ENCODE measurements around the gene MAP3K19. TPM values are rescaled to one million over a fixed set of nuclear protein-coding genes. Genes with fewer than 3 reads are reported as not detected.

Gene MAP3K19
- total RNA-seq, 1 donor from 2014 or later, result not detected

DNA sequence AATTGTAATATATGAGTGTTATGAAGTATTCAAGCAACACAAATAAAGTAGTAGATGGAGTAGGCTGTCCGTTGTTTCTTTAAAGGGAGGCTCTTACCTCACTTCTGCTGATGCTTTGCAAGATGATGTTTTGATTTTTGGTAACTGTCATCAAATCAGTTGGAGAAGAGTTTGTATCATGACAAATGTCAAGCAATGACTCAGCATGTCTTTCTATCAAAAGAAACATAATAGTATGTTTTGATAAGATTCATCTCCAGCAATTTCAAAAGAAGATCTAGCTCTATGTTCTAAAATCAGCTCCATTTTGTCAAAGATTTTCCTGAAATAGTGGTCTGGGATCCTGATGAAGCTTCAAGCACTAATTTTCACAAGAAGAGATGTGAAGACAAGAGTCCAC is 25.6 kb downstream of the MAP3K19 start:
- TF ChIP-seq CTCF (IDR thresholded peaks at IDR 0.05), result no peak
- H3K27me3 ChIP-seq, result no peaks in the 10 kb centered on the region
- intact Hi-C loops (cut with DNase I), result no loop called here
- H3K36me3 ChIP-seq, result no peaks in the 10 kb centered on the region
- ATAC-seq, result no peak
- H3K27ac ChIP-seq, result no peak overlapping the region
- H3K9me3 ChIP-seq, result no peaks in the 10 kb centered on the region
- no peaks in the 10 kb centered on the region for H3K4me1 ChIP-seq
- DNase-seq, result no peak
- no peak overlapping the region for H3K4me3 ChIP-seq

DNA sequence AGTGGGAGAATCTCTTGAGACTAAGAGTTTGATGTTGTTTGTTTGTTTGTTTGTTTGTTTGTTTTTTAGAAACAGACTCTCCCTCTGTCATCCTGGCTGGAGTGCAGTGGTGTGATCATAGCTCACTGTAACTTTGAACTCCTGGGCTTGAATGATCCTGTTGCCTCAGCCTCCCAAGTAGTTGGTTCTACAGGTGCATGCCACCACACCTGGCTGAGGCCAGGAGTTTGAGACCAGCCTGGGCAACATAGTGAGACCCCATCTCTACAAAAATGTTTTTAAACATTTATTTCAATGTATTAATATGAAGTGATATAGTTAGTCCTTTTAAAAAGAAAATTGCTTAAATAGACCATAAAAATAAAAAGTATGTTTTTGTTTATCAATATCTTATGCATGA is 35.6 kb downstream of the MAP3K19 start:
- no peaks in the 10 kb centered on the region for H3K36me3 ChIP-seq
- ATAC-seq (no peak), DNase-seq (no peak)
- H3K27me3 ChIP-seq, result peaks cover 9% of the 10 kb centered on the region
- no peaks in the 10 kb centered on the region for H3K9me3 ChIP-seq
- no peak overlapping the region for H3K27ac ChIP-seq
- no peak overlapping the region for H3K4me3 ChIP-seq
- no peak for TF ChIP-seq CTCF (IDR thresholded peaks at IDR 0.05)
- intact Hi-C loops (cut with DNase I), result no loop called here
- no peaks in the 10 kb centered on the region for H3K4me1 ChIP-seq

- no peak for ATAC-seq
- Histone ChIP-seq H3K4me3 (no peak overlapping the region), H3K9me3 (no peaks in the 10 kb centered on the region), H3K4me1 (no peaks in the 10 kb centered on the region), H3K36me3 (no peaks in the 10 kb centered on the region), H3K27me3 (peaks cover 9% of the 10 kb centered on the region), H3K27ac (no peak overlapping the region)
- no peak for DNase-seq
- no peak for TF ChIP-seq CTCF (IDR thresholded peaks at IDR 0.05)
- intact Hi-C loops (cut with DNase I), result no loop called here
Measured at GRCh38 chr2:135010200-135010942, 36.9 kb downstream of the MAP3K19 start.

DNA sequence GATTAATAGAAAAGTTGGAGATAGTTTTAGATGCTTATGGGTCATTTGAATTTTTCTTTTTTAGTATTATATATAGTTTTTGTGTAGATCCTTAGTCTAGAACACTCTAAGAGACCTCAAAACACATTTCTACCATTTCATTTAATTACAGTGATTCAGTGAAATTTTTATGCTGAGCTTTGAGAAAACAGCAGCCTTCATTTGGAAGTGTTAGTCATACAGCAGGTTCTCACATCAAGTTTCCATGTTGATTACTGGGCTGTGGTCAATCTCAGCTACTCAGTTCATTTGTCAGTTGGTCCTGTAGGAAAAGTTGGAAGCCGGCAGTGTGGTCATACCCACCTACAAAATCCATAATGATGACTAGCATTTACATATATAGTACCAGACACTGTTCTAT is 37.9 kb downstream of the MAP3K19 start:
- TF ChIP-seq CTCF (IDR thresholded peaks at IDR 0.05), result no peak
- peaks cover 4% of the 10 kb centered on the region for H3K4me1 ChIP-seq
- no peak for ATAC-seq
- DNase-seq, result no peak
- H3K9me3 ChIP-seq, result no peaks in the 10 kb centered on the region
- no peaks in the 10 kb centered on the region for H3K36me3 ChIP-seq
- intact Hi-C loops (cut with DNase I), result loop anchor here (10.0 kb wide), 1 partner anchor 695 kb away; no protein-coding TSS in a partner anchor
- no peak overlapping the region for H3K4me3 ChIP-seq
- H3K27me3 ChIP-seq, result peaks cover 9% of the 10 kb centered on the region
- no peak overlapping the region for H3K27ac ChIP-seq

DNA sequence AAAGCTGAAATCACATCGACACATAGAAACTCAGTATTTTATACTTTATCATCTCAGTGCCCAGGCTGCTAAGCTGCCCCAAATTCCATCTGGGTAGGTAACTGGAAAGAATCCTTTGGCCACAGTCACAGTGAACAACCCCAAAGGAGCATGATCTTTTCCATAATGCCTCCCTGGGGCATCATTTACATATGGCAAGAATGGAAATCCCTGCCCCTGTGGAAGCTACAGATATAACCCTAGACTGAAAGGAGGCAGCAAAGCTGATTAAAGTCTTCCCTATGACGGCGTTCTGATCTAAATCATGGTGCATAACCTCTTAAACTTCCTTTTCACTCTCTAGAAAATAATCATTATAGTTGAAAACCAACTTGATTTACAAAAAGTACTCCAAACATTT is 41.5 kb downstream of the MAP3K19 start:
- DNase-seq, result no peak
- peaks cover 9% of the 10 kb centered on the region for H3K27me3 ChIP-seq
- intact Hi-C loops (cut with DNase I), result loop anchor here (10.0 kb wide), 1 partner anchor 699 kb away; no protein-coding TSS in a partner anchor
- no peak for TF ChIP-seq CTCF (IDR thresholded peaks at IDR 0.05)
- no peak overlapping the region for H3K4me3 ChIP-seq
- H3K9me3 ChIP-seq, result no peaks in the 10 kb centered on the region
- no peak overlapping the region for H3K27ac ChIP-seq
- no peaks in the 10 kb centered on the region for H3K36me3 ChIP-seq
- peaks cover 7% of the 10 kb centered on the region for H3K4me1 ChIP-seq
- no peak for ATAC-seq
